ENCODE measurements around the gene KREMEN1.

- TF ChIP-seq CTCF (IDR thresholded peaks at IDR 0.05; ENCODE audit: low read length): no peak
- no peak for TF ChIP-seq EZH2 (optimal IDR thresholded peaks at IDR 0.05; ENCODE audit: low read depth, low read length)
- TF ChIP-seq EZH2phosphoT487 (IDR thresholded peaks at IDR 0.05; ENCODE audit: low read length): no peak
Measured at GRCh38 chr22:29133603-29134133, 60.8 kb downstream of the KREMEN1 start.

All from MM.1S (cell line).